Activated CD4-positive, alpha-beta T cell treated with anti-CD3 and anti-CD28 coated beads for 24 hours (primary cell): ENCODE data around the gene ACE2.

ENCODE experiments used
- DNase-seq, 2 donors: peaks; one replicate each; pipeline ENCODE4 v3.0.0-alpha.2; 2020; ENCODE audit warnings: low read depth in 2 of 2

The ACE2 gene

GRCh38 chrX:15574017-15574416, 26.7 kb downstream of the ACE2 start:
- no peak for DNase-seq

DNA sequence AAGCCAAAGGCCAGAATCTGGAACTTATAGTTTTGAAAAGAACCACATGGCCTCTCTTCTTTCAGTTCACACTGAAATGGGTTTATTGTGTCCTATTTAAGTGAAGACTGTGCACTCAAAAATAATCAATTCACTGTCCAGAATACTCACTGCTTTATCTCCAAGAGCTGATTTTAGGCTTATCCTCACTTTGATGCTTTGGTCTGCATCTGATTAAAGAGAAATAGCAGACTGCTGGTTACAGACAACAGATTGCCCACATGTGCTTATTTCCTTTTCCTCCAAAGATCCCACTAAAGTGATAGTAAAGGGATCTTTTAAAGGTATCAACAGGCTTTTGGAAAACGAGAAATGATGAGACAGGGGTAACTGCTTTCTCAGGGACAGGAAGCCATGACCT, 30.6 kb downstream of the ACE2 start:
- DNase-seq, result no peak

DNA sequence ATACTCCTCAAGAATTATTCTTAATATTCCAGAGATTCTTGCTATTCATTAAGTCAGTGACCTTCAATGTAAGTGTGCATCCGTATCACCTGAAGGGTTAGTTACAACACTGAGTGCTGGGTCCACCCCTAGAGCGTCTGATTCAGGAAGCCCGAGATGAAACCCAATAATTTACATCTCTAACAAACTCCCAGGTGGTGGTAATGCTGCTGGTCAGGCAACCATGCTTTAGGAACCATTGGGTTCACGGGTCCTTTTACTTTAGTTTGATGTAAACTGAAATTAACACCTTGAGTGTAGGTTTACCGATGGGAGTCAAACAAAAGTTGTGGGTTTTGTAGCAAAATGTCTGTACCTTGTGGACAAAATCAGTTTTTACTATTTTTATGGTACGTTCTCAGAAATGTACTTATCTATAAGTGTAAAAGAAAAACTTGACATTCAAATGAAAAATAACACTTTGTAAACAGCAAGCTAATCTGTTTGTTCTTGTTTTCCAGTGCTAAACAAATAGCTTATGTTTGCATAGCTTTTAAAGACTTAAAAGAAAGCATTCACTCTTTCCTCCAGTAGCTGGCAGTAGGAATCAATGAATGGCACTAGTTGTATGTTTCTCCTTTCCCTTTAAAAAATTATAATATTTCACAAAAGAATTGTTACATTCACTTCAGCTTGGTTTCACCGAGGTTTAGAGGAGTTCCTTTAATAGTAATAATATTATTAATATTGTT, 32.7 kb downstream of the ACE2 start:
- no peak for DNase-seq

DNA sequence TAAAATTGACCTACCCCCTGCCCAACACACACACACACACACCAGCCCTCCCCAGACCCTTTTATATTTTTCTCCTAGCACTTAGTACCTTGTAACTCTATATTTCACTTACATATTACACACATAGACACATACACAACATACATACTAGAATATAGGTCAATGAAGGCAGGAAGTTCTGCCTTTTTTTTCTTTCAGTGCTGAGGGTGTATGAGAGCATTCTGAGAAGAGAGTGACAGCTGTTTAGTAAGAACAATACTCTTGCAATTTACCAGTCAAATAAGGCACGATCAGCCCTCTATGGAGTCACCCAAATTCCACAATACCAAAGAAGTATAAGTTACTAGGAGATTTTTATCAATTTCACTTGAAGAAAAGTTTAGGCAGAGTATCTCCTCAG, 33.5 kb downstream of the ACE2 start:
- DNase-seq, result no peak

- DNase-seq, result no peak
Measured at GRCh38 chrX:15566244-15566643, 34.5 kb downstream of the ACE2 start.

GRCh38 chrX:15564981-15565579, 35.7 kb downstream of the ACE2 start:
- DNase-seq, result no peak

DNA sequence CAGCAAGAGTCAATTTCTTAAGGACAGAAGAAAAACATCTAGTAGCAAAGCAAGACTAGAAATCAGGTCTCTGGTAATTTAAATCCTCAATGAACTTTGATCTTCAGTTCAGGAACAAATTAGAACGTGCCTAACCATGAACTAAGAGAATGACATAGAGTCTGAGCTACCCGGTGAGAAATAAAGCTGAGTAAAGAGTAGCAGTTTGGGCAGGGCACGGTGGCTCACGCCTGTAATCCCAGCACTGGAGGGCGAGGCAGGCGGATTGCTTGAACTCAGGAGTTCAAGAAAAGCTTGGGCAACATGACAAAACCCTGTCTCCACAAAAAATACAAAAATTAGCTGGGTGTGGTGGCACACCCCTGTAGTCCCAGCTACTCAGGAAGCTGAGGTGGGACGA, 37.7 kb downstream of the ACE2 start:
- DNase-seq, result no peak

DNA sequence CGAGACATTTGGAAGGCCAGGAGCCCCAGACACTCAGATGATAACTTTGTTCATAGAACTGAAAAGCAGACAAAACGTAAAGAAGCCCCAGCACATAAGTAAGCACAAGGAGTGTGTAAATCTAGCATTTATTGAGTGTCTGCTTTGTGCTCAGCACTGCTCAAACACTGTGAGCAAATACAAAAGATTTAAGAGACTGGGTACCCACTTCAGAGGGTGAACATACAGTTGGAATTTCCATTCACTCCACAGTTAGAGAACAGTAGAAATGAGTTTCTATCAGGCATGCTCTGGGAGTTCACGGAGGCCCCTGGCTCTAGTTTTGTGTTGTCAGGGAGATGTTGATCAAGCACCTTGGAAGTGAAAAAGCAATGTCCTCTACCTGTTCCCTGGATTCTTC, 39.8 kb downstream of the ACE2 start:
- DNase-seq, result no peak

DNA sequence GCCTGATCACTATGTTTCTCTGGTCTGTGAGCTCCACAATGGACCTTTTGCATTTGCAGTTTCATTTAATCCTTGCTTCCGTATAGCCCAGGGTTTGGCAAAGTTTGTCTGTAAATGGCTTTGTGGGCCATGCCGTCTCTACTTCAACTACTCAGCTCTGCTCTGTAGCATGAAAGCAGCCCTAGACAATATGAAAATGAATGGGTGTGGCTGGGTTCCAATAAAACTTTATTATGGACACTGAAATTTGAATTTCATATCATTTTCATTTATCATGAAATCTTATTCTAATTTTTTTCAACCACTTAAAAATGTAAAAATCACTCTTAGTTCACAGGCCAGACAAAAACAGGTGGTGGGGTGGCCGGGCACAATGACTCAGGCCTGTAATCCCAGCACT, 41.5 kb downstream of the ACE2 start:
- no peak for DNase-seq

- no peak for DNase-seq
Measured at GRCh38 chrX:15549189-15550012, 51.4 kb downstream of the ACE2 start.

GRCh38 chrX:15547356-15547755, 53.4 kb downstream of the ACE2 start:
- DNase-seq, result no peak

DNA sequence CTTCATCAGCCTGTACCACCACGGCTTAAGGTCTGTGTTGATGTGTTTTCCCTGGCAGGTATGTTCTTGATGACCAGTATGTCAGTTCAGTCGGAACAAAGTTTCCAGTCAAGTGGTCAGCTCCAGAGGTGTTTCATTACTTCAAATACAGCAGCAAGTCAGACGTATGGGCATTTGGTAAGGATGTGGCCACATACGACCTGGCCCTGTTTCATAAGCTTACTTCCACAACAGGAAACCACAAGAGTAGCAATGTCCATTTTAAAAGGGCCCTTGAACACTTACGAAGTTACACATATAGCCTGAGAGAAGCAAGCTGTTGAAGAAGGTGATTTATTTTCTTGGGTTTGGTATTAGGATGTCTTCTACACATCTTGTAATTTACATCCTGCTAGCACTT, 54.0 kb downstream of the ACE2 start:
- DNase-seq, result no peak

DNA sequence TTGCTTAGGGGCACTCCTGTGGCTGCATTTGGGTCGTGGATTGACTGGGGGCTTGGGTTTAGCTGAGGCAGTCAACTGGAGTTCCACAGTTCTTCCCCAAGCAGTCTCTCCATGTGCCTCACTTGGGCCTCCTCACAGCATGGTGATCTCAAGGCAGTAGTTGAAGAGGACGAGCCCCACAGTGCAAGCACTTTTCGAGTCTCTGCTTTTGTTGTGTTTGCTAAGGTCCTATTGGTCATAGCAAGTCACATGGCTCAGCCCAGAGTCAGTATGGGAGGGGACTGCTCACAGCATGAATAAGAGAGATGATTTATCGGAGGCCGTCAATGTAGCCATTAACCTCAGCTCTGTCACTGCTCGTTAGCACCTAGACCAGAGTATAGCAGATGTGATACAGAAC, 70.4 kb downstream of the ACE2 start:
- no peak for DNase-seq

- no peak for DNase-seq
Measured at GRCh38 chrX:15529165-15529564, 71.6 kb downstream of the ACE2 start.

GRCh38 chrX:15525664-15526416, 74.9 kb downstream of the ACE2 start:
- DNase-seq, result no peak

DNA sequence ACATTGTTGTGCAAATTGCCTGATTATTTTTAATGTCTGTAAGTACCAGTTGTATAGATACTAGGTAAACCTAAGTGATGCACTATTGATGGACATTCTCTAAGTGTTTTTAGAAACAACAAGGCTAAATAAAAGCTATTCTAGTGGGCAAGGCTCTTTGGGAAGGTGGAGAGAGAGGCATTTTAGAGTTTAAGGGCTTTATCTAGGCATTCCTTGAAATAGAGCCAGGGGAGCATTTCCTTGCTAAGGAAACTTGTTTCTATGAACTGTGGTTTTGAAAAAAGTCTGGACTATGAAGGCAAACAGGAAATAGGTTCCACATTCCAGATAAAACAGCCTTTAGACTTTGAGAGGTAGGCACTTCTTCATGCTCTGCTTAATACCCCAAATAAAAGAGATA, 76.3 kb downstream of the ACE2 start:
- DNase-seq, result no peak

GRCh38 chrX:15523088-15523487, 77.7 kb downstream of the ACE2 start:
- no peak for DNase-seq

DNA sequence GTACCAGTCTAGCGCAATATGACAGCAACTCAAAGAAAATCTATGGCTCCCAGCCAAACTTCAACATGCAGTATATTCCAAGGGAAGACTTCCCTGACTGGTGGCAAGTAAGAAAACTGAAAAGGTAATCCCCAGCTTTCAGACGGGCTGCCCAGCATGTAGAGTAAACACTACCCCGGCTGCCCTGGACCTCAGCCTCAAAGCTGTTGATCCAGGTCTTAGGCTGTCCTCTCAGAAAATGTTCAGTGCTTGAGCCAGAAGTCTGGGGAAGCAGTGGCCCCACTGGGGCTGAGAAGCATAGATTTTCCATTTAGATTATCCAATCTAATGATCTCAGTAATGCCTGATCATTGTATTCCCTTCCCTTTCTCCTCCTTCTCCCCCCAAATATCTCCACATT, 78.3 kb downstream of the ACE2 start:
- no peak for DNase-seq

- DNase-seq, result no peak
Measured at GRCh38 chrX:15515931-15516330, 84.8 kb downstream of the ACE2 start.

DNA sequence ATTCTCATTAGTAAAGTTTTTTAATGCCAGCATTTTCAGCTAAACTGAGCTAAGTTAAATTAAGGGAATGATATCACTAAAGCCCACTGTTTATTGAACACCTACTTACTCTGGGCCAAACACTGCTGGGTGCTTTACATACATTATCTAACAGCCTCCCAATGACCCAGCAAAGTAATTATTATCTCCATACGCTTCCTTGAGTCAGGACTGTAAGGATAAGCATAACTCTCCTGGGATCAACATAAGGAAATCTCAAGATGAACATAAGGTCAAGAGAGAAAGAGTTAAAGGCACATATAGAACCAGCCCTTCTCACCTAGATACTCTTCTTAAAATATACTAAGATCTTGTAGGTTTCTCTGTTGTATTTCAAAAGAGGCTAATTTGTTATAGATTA, 86.5 kb downstream of the ACE2 start:
- no peak for DNase-seq

- no peak for DNase-seq
Measured at GRCh38 chrX:15512401-15512965, 88.3 kb downstream of the ACE2 start.

- DNase-seq, result no peak
Measured at GRCh38 chrX:15511563-15511962, 89.2 kb downstream of the ACE2 start.
